ENCODE data around the gene DAP.
"Not testable (repeated sequence)": the region's sequence is repeated elsewhere in the genome, so short reads cannot be mapped to it uniquely, and the experiment has no call there.

The DAP gene

GRCh38 chr5:10644192-10644591 is 116.8 kb downstream of the DAP start:
- Histone ChIP-seq H3K4me3 (no peak overlapping the region), H3K27ac (no peak overlapping the region)

- Histone ChIP-seq H3K4me3 (no peak overlapping the region), H3K27ac (no peak overlapping the region)
These were observed 118.7 kb downstream of the DAP start for GRCh38 chr5:10642367-10642766.

GRCh38 chr5:10639846-10640368 is 121.1 kb downstream of the DAP start:
- Histone ChIP-seq H3K4me3 (no peak overlapping the region), H3K27ac (no peak overlapping the region)

GRCh38 chr5:10638723-10639122 is 122.3 kb downstream of the DAP start:
- H3K4me3 ChIP-seq, H3K27ac ChIP-seq: not testable (repeated sequence)

GRCh38 chr5:10637944-10638343 is 123.1 kb downstream of the DAP start:
- Histone ChIP-seq H3K4me3 (no peak overlapping the region), H3K27ac (no peak overlapping the region)

- H3K27ac ChIP-seq, result peak overlapping the region in 1 of 21 experiments; percentile 50
These were observed 124.5 kb downstream of the DAP start for GRCh38 chr5:10636363-10637142.

GRCh38 chr5:10635867-10636350 is 125.1 kb downstream of the DAP start:
- H3K4me3 ChIP-seq, result no peak overlapping the region
- H3K27ac ChIP-seq, result peak overlapping the region in 2 of 21 experiments; percentile 50 to 57

More at GRCh38 chr5:10636363-10637142, 124.5 kb downstream of the DAP start:
- H3K4me3 ChIP-seq, result no peak overlapping the region

- Histone ChIP-seq H3K4me3 (no peak overlapping the region), H3K27ac (peak overlapping the region in 4 of 21 experiments; percentile 27 to 57 (median 38))
These were observed 125.7 kb downstream of the DAP start for GRCh38 chr5:10635257-10635866.

GRCh38 chr5:10634562-10634961 is 126.5 kb downstream of the DAP start:
- Histone ChIP-seq H3K4me3 (no peak overlapping the region), H3K27ac (peak overlapping the region in 1 of 21 experiments; percentile 27)

GRCh38 chr5:10634050-10634449 is 127.0 kb downstream of the DAP start:
- Histone ChIP-seq H3K27ac (peak overlapping the region in 1 of 21 experiments; percentile 27), H3K4me3 (no peak overlapping the region)

GRCh38 chr5:10633271-10634049 is 127.6 kb downstream of the DAP start:
- no peak overlapping the region for H3K27ac ChIP-seq
- no peak overlapping the region for H3K4me3 ChIP-seq

GRCh38 chr5:10632110-10632761 is 128.8 kb downstream of the DAP start:
- H3K4me3 ChIP-seq, result peak overlapping the region in 1 of 7 experiments; percentile 6

GRCh38 chr5:10631316-10631996 is 129.6 kb downstream of the DAP start:
- Histone ChIP-seq H3K27ac (peak overlapping the region in 2 of 21 experiments; percentile 46 to 51), H3K4me3 (no peak overlapping the region)

More at GRCh38 chr5:10632110-10632761, 128.8 kb downstream of the DAP start:
- H3K27ac ChIP-seq, result peak overlapping the region in 4 of 21 experiments; percentile 22 to 58 (median 48)

- H3K4me3 ChIP-seq, H3K27ac ChIP-seq: not testable (repeated sequence)
These were observed 130.3 kb downstream of the DAP start for GRCh38 chr5:10630744-10631143.

GRCh38 chr5:10630126-10630525 is 130.9 kb downstream of the DAP start:
- Histone ChIP-seq H3K27ac (no peak overlapping the region), H3K4me3 (no peak overlapping the region)

- no peak overlapping the region for H3K4me3 ChIP-seq
- no peak overlapping the region for H3K27ac ChIP-seq
These were observed 131.4 kb downstream of the DAP start for GRCh38 chr5:10629682-10630081.
